GM10847 (cell line): Measurements from ENCODE around the gene COL4A3.

ENCODE experiments used
- POLR2A ChIP-seq: IDR thresholded peaks from 2 replicates; pipeline ENCODE4 v1.6.1; 2011; ENCODE audit not compliant: insufficient read length; ENCODE audit errors: extremely low read depth

Gene COL4A3

DNA sequence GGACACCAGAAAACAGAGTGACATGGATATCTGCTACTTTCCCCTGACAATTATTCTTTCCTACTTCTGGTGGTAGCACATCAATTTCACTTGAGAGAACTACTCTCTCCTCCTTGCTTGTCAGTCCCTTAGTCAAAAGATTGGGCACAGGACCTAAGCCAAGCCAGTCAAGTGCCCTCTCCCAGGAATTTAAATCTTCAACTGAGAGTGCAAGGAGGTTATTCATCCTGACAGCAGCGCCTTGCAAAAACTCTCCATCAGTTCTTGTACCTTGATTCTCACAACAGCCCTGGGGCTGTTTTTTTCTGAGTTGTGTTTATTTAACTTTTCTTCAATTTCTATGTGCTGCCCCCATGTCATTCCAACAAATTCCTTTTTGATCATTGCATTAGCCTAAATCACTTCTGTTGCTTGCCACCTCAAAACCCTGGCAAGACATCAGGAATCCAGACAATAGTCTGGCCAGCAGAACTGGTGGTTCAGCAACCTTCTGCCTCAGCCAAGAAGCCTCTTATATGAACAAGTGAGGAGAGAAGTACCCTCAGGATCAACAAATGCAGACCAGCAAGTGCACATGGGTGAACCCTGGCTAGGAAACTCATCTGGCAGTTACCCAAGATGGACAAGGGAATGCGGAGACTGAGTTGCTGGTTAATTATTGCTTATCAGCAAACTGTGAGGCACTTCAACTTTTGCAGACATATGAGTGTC, 19.4 kb downstream of the COL4A3 start:
- no peak for TF ChIP-seq POLR2A

DNA sequence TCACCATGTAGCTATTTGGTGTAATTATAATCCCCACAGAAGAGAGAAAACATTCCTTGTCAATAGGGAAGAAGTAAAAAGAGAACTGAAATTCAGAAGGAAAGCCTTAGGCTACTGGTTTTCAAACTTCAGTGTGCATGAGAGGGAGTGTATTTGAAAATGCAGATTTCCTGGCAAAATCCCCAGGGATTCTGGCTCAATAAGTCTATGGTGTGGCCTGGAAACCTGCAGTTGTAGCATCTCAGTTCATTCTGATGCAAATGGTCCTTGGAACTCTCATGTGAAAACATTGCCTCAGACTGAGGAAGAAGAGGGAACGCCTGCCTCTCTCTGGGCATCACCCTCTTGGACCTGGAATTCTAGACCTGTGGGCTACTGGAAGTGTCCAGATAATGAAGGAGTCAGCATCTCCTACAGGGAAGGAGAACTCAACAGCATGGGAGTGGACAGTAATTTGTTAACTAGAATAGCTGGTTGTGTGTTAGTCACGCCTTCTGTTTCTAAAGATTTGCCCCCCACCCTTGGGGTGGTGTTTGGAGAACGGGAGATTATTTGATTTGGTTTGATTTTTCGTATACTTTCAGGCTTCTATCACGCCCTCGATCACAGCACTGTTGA, 21.3 kb downstream of the COL4A3 start:
- no peak for TF ChIP-seq POLR2A

DNA sequence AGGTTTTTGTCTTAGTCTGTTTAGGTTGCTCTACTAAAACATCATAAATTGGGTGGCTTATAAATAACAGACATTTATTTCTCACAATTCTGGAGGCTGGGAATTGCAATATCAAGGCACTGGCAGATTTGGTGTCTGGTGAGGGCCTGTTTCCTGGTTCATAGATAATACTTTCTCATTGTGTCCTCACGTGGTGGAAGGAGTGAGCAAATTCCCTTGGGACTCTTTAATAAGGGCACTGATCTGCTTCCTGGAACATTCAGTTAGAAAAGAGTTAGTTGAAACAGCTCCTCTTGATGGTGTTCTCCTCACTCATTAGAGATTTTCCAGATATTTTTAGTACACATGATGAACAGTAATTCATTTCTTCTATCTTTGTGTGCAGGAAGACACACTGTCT, 22.3 kb downstream of the COL4A3 start:
- no peak for TF ChIP-seq POLR2A

DNA sequence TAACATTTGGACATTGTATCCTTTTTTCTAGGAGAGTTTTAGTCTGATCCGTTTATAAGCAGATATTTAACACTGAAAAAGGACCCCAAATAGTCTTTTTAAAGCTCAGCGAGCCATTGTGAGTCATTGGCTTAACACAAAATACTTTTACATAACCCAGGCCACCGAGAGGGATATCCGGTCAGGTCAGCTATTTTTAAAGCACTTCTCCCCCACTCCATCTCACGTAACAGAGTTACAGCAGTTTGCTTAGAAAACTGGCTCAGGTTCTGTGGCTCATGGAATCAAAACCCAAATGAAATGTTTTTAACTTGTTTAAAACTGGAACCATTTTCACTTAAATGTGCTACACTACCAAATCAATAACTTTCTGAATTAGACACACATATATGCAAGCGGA, 23.9 kb downstream of the COL4A3 start:
- no peak for TF ChIP-seq POLR2A

DNA sequence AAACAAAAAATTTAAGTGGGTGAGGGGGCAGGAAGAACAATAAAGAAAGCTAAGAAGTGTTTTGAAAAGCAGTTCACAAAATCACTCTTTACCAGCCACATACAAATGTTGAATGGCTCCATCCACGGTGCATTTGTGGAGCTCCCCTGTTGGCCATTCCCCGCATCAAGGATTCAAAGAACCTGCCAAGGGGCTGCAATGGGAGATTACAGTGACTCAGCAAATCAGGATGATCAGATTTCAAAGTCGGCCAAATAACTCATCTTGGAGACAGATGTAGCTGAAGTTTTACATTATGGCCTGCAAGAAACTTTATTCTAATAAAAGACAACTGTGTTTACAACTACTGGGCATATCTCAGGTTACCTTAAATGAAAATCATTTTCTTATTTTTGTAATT, 26.9 kb downstream of the COL4A3 start:
- TF ChIP-seq POLR2A, result no peak

DNA sequence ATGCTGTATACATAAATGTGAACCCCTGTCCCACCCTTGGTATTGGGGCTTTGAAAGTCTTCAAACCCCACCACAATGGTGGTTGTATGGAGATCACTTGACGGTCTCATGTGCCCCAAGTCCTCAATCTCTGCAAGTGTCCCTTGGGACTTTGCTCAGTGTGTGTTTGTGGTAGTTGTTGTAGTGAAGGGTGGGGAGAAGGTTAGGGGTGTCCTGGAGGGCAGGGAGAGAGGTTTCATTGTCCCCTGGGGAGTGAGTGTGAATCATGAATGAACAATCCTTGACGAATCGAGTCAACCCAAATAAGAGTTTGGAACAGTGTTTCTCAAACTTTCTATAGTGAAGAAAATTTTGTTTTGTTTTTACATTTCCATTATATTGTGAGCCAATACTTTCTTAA, 28.1 kb downstream of the COL4A3 start:
- TF ChIP-seq POLR2A, result no peak

DNA sequence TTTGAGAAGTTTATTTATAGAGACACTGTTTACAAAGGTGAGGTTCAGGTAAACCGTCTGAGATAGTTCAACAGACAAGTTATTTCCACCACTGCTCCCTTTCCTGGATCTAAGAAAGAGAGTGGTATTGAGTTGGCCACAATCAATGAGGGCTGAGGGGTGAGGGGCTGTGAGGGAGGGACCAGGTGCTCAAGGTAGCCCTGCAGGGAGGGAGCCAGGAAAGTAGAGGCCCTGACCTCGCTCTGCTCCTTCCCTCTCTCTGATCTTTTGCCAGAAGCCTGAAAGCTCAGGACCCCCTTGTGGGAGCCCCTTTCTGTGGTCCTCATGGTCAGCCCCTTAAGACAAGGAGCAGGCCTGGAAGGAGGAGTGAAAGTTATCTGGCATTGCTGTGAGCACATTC, 29.8 kb downstream of the COL4A3 start:
- no peak for TF ChIP-seq POLR2A

DNA sequence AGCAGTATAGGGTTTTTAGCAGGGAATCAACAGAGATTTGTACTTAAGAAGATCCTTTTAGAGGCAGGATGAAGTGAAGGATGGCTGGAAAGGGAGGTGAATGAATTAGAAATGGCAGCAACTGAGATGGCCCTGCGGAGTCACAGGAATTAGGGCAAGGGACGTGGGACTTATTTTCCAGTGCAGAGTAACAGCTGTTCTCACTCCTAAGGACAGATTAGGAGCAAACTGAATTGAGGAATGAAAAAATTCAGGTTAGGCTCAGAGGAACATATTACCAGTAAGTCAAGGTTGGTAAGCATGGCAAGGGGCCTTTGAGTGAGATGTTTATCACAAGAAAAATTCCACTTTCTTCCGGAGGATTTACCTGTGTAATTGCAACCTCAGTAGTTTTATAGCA, 34.4 kb downstream of the COL4A3 start:
- TF ChIP-seq POLR2A, result no peak

DNA sequence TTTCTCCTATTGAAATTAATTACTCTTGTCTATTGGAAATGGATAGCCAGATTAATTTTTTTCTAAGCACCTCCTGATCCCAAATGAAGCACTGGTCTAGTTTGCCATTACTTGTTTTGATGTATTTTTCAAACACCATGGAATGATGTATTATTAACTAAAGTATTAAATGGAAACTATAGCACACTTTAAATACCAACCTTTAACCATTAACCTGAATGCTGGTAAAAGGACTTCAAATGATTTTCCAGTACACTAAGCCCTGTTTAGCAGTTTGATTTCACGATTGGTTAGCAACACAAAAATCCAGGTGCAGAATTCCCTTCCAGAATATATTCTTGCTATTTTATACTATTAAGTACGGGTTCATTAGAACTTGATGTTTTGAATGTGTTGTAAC, 37.3 kb downstream of the COL4A3 start:
- no peak for TF ChIP-seq POLR2A

DNA sequence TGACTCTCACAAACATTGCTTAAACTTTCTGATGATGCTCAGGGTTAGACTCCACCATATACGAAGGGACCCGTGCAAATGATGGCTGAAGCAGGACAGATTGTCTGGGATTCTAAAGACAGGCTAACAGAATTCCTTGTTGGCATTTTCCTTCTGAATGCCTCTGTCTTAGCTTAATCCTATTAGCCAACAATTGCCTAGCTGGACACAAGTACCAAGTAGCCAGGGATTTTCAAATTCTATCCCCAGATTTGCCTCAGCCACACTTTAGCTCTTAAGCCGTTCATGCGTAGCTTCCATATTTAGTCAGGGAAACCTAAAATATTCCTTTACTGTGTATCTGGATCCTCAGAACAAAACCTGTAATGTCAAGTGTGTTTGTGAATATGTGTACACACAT, 40.0 kb downstream of the COL4A3 start:
- TF ChIP-seq POLR2A, result no peak

DNA sequence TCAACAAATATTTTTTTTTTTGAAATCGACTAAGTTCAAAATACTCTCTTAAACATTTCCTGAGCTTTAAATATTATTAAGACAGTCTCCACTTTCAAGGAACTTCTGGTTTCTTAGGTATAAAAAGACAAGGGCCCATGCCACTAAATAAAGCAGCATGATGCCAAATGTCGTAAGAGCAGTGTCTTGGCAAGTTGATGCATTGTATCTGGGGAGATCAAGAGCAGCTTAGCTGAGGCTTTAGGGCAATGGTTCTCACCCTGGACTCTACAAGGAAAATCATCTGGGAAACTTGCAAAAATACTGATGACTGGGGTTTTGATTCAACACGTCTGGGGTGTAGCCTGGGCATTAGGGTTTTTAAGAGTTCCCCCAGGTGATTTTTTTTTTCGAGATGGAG, 41.3 kb downstream of the COL4A3 start:
- no peak for TF ChIP-seq POLR2A

DNA sequence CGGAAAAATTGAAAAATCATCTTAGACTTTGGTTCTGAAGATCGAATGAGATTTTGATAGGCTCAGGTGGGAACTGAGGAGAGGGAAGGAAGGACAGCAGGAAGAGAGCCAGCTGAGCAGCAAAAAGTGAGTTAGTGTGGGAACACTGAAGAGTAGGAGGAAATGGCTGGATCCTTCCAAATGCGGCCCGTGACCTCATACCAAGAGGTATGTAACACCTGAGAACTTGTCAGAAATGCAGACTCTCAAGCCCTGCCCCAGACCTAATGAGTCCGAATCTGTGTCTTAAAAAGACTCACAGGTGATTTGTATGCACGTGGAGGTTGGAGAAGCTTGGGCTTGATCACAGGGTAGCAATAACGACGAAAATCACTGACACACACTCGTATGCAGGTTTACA, 42.0 kb downstream of the COL4A3 start:
- TF ChIP-seq POLR2A, result no peak

DNA sequence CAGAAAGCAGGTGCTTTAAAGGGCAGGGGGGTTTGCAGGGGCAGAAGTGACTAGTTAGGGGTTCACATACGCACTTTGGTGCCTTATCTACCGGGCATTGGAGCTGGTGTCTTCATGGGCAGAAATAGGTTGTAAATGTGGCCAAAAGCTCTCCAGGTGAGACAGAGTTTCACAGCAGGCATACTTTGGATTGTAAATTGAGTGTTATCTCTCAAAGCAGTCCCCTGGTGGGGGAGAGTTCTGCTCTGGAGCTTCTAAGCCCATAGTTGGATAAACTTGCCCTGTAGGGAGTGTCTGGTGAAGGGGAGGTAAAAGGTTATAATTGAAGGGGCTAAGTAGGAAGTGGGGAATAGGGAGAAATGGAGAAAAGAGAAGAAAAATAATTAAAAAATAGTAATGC, 43.1 kb downstream of the COL4A3 start:
- TF ChIP-seq POLR2A, result no peak

DNA sequence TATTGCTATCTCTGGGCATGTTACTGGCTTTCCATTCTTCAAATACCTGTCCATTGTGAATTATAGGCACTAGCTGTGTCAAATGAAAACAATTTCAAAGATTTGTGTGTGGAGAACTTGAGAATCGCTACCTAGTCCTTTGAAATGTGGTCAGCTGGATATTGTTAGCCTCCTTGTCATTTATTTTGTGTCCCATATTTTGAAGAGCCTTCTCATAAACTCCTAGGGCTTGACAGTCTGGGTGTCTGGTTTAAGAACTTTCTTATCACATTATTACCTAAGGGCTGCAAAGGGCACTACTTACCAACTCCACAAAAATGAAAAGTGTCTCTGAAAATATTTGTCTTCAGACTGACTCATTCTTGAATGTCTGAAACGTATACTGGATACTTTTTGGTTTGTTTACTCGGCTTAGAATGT, 50.2 kb downstream of the COL4A3 start:
- no peak for TF ChIP-seq POLR2A

DNA sequence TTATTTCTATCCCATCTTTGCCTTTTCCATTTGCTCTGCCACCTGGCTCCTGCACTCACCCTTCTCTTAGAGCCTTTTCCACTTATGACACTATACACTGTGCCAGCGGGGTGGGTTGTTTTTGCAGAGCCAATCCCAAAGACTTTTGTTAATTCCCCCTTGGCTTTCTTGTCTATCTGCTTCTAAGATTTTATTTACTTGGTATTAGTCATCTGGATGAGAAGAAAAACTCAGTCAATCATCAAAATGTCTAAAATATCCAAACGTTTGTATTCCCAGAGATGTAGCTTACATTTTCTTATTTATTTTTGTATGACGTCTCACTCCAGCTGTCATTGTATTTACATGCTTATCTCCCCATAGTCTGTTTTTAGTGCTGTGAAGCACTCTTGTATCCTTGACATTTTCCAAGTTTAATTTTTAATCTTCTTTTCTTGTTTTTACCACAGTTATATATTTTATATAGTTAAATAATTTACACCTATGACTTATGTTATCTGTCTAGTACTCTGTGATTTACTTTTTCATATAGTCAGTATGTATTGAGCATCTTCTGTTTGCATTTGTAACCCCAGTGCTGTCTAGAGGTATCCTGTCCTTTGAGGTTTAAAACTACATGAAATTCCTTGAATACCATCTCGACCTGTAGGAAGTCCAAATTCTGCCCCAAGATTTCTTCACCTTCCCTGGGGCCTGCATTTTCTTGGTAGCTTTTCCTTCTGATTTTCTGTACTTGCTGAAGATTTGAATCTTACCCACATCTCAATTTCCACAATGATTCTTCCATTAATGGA, 55.1 kb downstream of the COL4A3 start:
- no peak for TF ChIP-seq POLR2A

DNA sequence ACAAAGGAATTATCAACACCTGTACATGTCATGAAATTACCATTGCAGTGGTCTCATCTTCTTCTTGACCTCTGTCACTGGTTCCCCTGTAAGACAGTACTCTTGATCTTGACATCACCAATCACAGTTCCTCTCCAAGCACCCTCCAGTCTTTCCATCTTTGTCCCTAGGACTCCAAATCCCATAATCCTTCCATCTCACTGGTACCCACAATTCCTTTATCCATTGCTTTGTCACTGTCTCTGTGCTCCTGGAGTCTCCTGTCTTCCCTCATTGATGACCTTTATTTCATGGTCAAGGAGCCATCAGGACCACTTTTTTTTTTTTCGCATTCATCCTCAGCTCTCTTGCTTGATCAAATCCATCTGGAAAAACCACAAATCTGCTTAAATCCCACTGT, 56.7 kb downstream of the COL4A3 start:
- no peak for TF ChIP-seq POLR2A
